GM18502 (cell line): ENCODE results near the gene ADAP2.
"Not testable (repeated sequence)": the region's sequence is repeated elsewhere in the genome, so short reads cannot be mapped to it uniquely, and the experiment has no call there.

ENCODE experiments used
- ATAC-seq: cut with Tn5 transposase; IDR thresholded peaks from one replicate; pipeline ENCODE4 v1.9.1; 2021; ENCODE audit warnings: mild to moderate bottlenecking; ENCODE audit not compliant: unreplicated experiment, poor library complexity

The ADAP2 gene

DNA sequence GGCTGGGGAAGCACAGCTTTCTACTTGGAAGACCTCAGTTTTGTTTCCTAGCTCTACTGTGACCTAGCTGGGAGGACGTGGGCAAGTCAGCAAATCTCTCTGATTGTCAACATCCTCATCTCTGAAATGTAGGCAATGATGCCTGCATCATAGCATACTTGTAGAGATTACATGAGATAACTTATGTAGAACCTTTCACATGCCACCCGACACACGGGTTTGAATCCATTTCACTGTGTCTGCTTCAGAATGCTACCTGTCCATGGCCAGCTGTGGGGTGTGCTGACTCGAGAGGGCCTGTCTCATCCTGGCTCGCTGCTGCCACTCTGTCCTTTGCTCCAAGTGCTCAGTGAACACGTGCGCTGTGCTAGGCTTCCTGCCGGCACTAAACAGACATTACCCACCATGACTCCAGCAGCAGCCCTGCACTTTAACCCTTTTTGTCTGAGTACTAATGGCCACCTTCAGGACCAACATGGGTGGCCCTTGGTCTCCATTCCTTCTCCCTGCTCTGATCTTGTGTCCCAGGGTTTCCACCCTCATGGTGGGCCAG, 7.4 kb downstream of the ADAP2 start:
- ATAC-seq, result no peak

- not testable (repeated sequence) for ATAC-seq
Observed at GRCh38 chr17:30929861-30930260, 8.1 kb downstream of the ADAP2 start.

DNA sequence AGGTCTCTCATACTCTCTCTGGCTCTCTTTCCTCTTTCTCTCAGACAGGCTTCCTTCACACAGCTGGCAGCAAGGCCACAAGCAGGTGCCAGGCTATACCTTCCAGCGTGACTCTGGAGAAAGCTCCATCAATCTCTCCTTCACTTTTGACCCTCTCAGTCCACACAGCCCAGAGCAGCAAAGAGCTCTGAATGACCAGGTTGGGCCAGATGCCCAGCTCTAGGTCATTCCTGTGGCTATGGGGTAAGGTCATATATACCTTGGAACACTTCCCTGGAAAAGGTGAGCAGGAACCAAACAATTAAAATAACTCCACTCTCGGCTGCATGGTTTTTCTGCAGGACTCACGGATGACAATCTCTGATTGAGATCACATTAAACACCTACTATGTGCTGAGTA, 8.8 kb downstream of the ADAP2 start:
- no peak for ATAC-seq

- ATAC-seq, result not testable (repeated sequence)
Observed at GRCh38 chr17:30931582-30931981, 9.8 kb downstream of the ADAP2 start.

GRCh38 chr17:30933966-30934365, 12.2 kb downstream of the ADAP2 start:
- no peak for ATAC-seq

DNA sequence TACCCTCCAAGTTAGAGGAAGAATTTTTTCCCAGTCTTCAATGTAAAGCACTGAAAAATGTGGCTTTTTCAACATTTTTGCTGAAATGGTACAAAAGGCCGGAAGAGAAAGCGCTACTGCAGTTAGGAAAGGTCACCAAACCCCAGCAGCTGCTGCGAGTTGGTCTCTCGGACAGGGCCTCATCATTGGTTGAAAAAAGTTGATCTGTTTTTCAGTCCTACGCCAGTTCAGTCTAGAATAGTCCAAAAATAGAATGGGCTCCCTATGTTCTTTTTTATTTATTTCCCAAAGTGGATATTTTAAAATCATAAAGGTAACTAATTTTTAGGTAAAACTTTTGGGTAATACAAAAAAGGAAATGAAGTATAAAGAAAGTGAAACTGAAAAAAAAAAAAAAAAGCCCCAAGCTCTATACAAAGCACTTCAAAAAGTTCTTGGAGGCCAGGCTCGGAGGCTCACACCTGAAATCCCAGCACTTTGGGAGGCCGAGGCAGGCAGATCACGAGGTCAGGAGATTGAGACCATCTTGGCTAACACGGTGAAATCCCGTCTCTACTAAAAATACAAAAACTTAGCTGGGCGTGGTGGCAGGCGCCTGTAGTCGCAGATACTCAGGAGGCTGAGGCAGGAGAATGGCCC, 17.4 kb downstream of the ADAP2 start:
- no peak for ATAC-seq

GRCh38 chr17:30942308-30943079, 20.7 kb downstream of the ADAP2 start:
- no peak for ATAC-seq

DNA sequence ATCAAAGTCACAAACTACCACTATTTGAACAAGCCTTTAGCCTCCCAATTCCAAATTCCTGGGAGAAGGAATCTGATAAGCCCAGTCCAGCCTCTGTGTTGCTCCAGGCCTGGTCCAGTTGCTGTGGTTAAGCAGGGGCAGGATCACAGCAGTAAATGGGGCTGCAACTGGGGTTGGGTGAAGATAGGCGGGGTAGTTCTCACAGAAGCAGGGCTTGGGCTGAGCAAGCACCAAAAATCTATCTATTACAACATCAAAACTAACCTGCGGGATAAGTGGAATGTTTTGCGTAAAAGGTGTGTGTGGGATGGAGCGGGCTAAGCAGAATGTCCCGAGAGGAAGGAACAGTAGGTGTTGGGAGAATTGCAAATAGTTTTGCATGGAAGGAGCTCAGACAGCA, 26.1 kb downstream of the ADAP2 start:
- ATAC-seq, result no peak

DNA sequence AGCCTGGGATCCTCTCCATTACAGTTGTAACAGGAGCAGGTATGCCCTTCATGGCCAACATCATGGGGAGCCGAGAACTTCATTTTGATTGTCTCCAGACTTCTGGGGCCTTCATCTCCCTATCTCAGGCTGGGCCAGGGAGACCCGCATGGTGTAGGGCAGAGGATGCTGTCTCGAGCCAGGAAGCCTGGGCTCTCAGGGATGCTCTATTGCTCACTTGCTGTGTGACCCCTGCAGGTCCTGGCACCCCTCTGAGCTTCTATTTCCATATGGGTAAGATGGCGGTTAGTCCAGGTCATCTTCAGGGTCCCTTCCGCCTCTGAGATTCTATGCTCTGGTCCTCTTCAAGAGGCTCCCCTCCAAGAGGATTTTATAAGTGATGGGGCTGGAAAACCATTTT, 28.4 kb downstream of the ADAP2 start:
- ATAC-seq, result no peak

DNA sequence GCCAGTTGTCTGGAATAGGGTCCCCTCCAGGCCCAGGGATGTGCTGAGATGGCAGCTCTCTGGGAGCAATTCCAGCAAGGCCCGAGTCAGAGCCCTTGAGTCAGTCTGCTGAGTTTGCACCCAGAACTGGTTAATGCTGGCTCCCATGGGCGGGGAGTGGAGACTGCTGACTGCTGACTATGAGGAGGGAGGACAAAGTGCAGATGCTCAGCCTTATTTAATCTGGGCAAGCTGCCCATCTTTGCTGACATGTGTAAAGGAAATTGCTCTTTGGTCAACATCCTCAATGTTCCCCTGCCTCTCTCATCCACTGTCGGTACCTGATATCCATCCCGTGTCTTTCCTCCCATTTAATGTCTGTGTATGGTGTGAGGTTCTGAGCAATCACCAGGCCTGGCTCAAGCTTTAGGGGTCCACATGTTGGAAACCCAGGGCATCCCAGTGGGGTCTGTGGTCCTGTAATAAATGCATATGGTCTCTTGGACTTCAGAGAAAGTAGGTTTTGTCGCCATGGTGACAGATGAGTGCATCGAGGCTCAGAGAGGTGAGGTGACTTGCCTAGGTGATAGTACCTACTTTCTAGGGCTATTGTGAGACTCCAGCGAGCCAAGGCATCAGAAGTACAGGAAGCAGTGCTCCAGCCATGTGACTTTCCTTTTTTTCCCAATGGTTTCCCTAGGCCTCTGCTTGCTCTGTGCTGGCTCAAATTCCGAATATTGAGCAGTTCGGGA, 29.1 kb downstream of the ADAP2 start:
- ATAC-seq, result no peak

DNA sequence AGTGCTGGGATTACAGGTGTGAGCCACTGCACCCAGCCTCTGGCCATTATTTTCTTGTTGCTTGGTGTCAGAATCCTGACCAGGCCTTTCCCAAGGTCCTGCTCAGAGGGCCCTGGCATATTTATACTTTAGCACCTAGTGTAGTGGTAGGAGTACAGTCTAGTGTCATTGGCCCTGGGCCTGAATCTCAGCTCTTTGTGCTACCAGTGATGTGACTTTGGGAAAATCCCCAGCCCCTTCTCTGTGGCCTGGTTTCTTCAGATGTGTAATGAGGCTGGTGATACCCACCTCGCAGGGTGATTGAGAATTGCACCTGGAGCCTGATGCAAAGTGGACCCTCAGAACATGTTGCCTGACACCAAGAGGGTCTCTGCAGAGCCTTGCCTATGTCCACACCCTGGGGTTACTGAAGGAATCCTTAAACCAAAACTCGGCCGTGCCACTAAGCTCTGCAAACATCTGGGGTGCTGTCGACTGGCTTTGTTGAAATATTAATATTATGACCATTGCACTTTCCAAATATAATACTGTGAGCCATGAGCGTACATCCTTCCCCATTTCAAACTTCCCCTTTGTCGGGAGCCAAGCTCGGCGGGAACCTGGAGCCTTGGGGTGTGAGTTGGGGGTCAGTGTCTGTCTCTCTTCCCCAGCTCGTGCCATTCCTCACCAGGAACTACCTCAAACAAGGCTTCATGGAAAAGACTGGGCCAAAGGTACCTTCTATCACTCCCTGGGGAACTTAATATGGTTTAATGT, 31.1 kb downstream of the ADAP2 start:
- ATAC-seq, result no peak

DNA sequence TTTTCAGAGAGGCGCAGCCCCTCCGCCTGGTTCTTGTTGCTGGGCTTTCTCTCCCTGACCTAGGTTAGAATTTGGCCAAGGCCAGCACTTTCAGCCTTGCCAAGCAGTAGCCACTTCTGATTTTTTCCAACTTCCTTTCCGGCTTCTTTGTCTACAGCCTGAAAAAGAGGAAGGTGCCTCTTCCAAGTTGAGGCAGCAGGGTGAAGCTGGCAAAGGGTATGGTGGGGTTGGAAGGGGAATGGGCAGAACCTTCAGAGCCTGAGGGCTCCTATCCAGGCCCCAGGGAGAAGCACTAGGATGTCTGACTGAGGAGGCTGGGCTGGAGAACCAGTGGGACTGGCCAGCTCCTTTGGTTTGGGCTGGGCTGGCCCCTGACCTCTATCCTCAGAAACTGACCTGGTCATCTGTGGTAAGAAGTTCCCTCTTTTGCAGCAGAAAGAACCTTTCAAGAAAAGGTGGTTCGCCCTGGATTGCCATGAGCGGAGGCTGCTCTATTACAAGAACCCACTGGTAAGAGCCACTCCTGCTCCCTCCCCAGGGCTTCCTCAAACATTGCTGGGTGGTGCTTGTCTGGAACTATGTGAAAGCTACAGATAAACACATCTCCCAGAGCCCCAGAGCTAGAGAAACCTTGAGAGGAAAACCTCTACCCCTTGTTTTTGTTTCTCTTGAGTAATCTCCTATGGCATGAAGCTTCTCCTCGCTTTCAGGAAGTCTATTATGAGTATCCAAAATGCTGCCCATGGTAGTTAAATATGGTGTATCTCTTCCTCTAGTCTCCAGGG, 32.5 kb downstream of the ADAP2 start:
- ATAC-seq, result no peak

DNA sequence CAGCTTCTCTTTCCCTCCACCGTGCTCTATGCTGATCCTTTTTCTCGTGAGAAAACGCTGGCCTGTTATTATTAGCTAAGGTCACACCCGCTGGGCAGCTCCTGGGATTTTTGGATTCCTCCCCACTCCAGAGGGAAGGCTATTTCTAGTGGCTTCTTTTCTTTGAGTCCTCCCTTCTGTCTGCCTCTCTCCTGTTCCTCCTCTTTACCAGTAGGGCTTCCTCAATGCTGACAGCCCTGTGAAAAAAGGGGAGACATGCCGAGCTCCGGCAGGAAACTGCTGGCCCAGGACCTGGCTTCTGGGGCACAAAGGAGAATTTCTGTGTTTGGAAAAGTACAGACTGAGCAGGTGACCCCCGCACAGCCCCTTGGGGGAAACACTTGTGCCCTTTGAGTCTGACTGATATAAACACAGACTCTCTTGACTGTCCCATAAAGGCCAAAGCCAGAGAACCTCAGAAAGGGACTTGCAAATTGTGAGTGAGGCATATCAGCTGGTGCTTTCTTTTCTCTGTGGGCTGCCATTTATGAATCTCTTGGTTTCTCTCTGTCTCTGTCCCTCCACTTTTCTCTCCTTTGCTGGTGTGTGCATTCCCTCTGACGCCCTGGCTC, 35.1 kb downstream of the ADAP2 start:
- no peak for ATAC-seq

DNA sequence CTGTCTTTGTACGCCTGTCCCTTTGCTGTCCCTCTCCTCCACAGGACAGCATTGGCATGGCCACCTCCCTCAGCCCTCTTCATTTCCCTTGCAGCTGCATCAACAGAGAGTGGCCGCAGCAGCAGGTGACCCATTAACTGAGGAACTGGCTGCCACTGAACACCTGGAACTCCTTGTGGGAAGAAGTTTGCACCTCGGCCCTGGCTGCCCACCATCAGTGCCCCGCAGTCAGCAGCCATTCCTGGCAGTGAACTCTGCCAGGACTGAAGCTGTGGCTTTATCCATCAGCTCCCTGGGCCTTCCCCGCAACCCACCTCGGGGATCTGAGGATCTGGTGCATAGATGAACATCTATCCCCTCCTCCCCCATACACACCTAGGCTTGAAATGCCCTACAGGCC, 36.0 kb downstream of the ADAP2 start:
- no peak for ATAC-seq

GRCh38 chr17:30958187-30958586, 36.4 kb downstream of the ADAP2 start:
- ATAC-seq, result no peak

DNA sequence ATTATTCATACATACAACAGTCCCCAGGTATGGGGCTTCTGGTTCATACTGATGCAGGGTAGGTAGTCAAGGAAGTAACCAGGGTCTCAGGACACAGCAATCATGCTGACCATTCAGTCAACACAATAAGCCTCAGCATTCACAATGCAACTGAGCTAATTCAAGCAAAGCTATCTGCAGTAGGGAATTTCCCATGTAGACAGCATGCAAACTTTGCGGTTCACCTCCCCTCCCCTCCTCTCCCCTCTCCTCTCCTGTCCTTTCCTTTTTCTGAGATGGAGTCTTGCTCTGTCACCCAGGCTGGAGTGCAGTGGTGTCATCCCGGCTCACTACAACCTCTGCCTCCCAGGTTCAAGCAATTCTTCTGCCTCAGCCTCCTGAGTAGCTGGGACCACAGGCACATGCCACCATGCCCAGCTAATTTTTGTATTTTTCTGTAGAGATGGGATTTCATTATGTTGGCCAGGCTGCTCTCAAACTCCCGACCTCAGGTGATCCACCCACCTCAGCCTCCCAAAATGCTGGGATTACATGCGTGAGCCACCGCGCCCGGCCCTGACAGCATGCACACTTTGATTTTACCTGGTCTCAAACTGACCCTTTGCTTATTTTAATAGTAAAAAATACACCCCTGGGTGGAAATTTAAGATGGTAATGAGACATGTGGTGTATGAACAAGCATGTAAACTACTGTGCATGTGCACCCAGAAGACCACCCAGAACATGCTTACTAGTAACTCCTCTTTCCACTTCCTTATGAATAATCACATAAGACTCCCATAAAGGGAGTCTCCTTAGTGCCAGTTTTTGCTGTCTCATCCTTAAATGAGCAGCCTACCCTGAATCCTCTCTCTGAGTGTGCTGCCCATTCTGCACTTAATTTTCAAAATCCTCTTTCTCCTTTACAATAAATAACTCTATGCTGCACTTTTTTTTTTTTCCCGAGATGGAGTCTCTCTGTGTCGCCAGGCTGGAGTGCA, 39.8 kb downstream of the ADAP2 start:
- ATAC-seq, result peak; percentile 74

GRCh38 chr17:30964312-30964711, 42.6 kb downstream of the ADAP2 start:
- not testable (repeated sequence) for ATAC-seq

DNA sequence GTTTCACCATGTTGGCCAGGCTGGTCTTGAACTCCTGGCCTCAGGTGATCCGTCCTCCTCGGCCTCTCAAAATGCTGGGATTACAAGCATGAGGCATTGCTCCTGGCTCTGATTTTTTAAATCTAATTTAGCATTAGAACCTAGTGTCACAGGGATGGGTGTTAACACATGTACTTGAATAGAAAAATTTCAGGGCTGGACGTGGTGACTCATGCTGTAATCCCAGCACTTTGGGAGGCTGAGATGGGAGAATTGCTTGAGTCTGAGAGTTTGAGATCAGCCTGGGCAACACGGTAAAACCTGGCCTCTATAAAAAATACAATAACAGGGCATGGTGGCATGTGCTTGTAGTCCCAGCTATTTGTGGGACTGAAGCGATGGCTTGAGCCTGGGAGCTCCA, 43.1 kb downstream of the ADAP2 start:
- no peak for ATAC-seq
